Superior temporal gyrus (tissue), 1 donor: ENCODE results near the gene STK10.
"Not testable (repeated sequence)": the region's sequence is repeated elsewhere in the genome, so short reads cannot be mapped to it uniquely, and the experiment has no call there.

Experiments
- DNase-seq: peaks from one replicate; pipeline ENCODE4 v3.0.0-alpha.2; 2016; ENCODE audit errors: extremely low spot score

The STK10 gene

GRCh38 chr5:172188033-172188892, at the start of gene STK10:
STK10 (minus strand) TSS chr5:172188224; CDS start chr5:172188042, 182 bp downstream.
- DNase-seq = peak; percentile 85

GRCh38 chr5:172235827-172236736, 48.1 kb upstream of the STK10 start:
- DNase-seq = no peak

GRCh38 chr5:172235132-172235780, 47.2 kb upstream of the STK10 start:
- no peak for DNase-seq

GRCh38 chr5:172234031-172234430, 46.0 kb upstream of the STK10 start:
- DNase-seq = no peak

- no peak for DNase-seq
These were observed 41.9 kb upstream of the STK10 start for GRCh38 chr5:172229904-172230303.

- DNase-seq = no peak
These were observed 37.0 kb upstream of the STK10 start for GRCh38 chr5:172224996-172225395.

GRCh38 chr5:172223901-172224873, 36.2 kb upstream of the STK10 start:
- no peak for DNase-seq

GRCh38 chr5:172219296-172219695, 31.3 kb upstream of the STK10 start:
- no peak for DNase-seq

- no peak for DNase-seq
These were observed 28.3 kb upstream of the STK10 start for GRCh38 chr5:172216345-172216744.

GRCh38 chr5:172213126-172213525, 25.1 kb upstream of the STK10 start:
- DNase-seq = no peak

- no peak for DNase-seq
These were observed 23.7 kb upstream of the STK10 start for GRCh38 chr5:172211676-172212075.

GRCh38 chr5:172209714-172210113, 21.7 kb upstream of the STK10 start:
- no peak for DNase-seq

GRCh38 chr5:172207511-172207910, 19.5 kb upstream of the STK10 start:
- DNase-seq = no peak

GRCh38 chr5:172205984-172206383, 18.0 kb upstream of the STK10 start:
- not testable (repeated sequence) for DNase-seq

- no peak for DNase-seq
These were observed 12.5 kb upstream of the STK10 start for GRCh38 chr5:172200476-172200875.

- no peak for DNase-seq
These were observed 11.4 kb upstream of the STK10 start for GRCh38 chr5:172199446-172199845.

GRCh38 chr5:172197775-172198174, 9.8 kb upstream of the STK10 start:
- not testable (repeated sequence) for DNase-seq

GRCh38 chr5:172194985-172195774, 7.2 kb upstream of the STK10 start:
- DNase-seq = no peak

GRCh38 chr5:172193872-172194271, 5.8 kb upstream of the STK10 start, which contains the start of gene EFCAB9:
EFCAB9 (plus strand) TSS chr5:172194172; CDS start chr5:172194173, 1 bp downstream.
- no peak for DNase-seq
